ENCODE data around the gene AQP12A. TPM values are rescaled to one million over a fixed set of nuclear protein-coding genes. Genes with fewer than 3 reads are reported as not detected.

Gene AQP12A
- total RNA-seq, 1 experiment from 2014 or later = not detected

- Histone ChIP-seq H3K9me3 (ENCODE audit: control insufficient read depth in 1 of 2, insufficient read depth in 1 of 2, low read depth in 1 of 2, low read length in 2 of 2) (no peaks in the 10 kb centered on the region), H3K27me3 (ENCODE audit: insufficient read depth, low read length) (no peaks in the 10 kb centered on the region), H3K79me2 (ENCODE audit: insufficient read depth, low read length) (no peaks in the 10 kb centered on the region), H3K9ac (ENCODE audit: low read length) (no peak overlapping the region), H3K4me2 (ENCODE audit: low read length) (no peak overlapping the region), H4K20me1 (ENCODE audit: insufficient read depth) (no peaks in the 10 kb centered on the region), H3K27ac (ENCODE audit: low read depth, low read length) (no peak overlapping the region), H3K4me3 (replicated peaks in 1 of 2; ENCODE audit: low read depth in 1 of 2, low read length in 2 of 2) (no peak overlapping the region), H3K9me2 (ENCODE audit: insufficient read depth) (no peaks in the 10 kb centered on the region), H2AFZ (ENCODE audit: low read depth, low read length, poor library complexity, severe bottlenecking) (no peak overlapping the region), H3K36me3 (ENCODE audit: control insufficient read depth in 1 of 2, insufficient read depth in 2 of 2, low read length in 2 of 2) (no peaks in the 10 kb centered on the region), H3K4me1 (ENCODE audit: control insufficient read depth in 1 of 2, insufficient read depth in 2 of 2, low read length in 2 of 2) (peaks cover 0 to 4% of the 10 kb centered on the region in 2 experiments; a peak in 1 of 4 replicates)
- ATAC-seq = no peak
- intact Hi-C loops (cut with micrococcal nuclease) = no loop called here
- CTCF ChIA-PET = interaction anchor here (2.1 kb wide), 1 partner anchor 93 kb away, joined by 9 read pairs; no protein-coding TSS in a partner anchor
- TF ChIP-seq ZNF274 (IDR thresholded peaks at IDR 0.05; ENCODE audit: low read depth, low read length) = no peak
- no peak for TF ChIP-seq ZBTB33 (IDR thresholded peaks at IDR 0.05; ENCODE audit: extremely low read depth, insufficient replicate concordance, low read length)
- TF ChIP-seq CTCF (IDR thresholded peaks at IDR 0.05 in 2 of 3, conservative IDR thresholded peaks at IDR 0.05 in 1 of 3; ENCODE audit: borderline replicate concordance in 1 of 3, insufficient read depth in 1 of 3, low read depth in 2 of 3, low read length in 2 of 3) = no peak
- TF ChIP-seq ZFX (IDR thresholded peaks at IDR 0.05) = no peak
- no peak for TF ChIP-seq ELF1 (IDR thresholded peaks at IDR 0.05; ENCODE audit: borderline replicate concordance, low read depth)
- TF ChIP-seq EZH2 (IDR thresholded peaks at IDR 0.05) = no peak
- no peak for TF ChIP-seq TCF7L2 (IDR thresholded peaks at IDR 0.05; ENCODE audit: borderline replicate concordance, extremely low read depth, insufficient read depth, insufficient read length)
- TF ChIP-seq MAX (IDR thresholded peaks at IDR 0.05) = no peak
- no peak for TF ChIP-seq YY1 (IDR thresholded peaks at IDR 0.05; ENCODE audit: extremely low read depth, insufficient replicate concordance, low read depth, low read length)
- TF ChIP-seq CEBPB (IDR thresholded peaks at IDR 0.05; ENCODE audit: low read depth) = no peak
- no peak for TF ChIP-seq ATF3 (IDR thresholded peaks at IDR 0.05)
- TF ChIP-seq CBX3 (IDR thresholded peaks at IDR 0.05; ENCODE audit: low read depth) = no peak
- no peak for TF ChIP-seq POLR2AphosphoS5 (IDR thresholded peaks at IDR 0.05; ENCODE audit: low read depth, low read length)
- RAD21 ChIA-PET (ENCODE audit: low non-redundant PET in 1 of 2, low total read pairs in 2 of 2, uncharacterized antibody in 2 of 2, unreplicated experiment in 2 of 2) = no interaction called here
- POLR2A ChIA-PET = no interaction called here
- no peak for DNase-seq (ENCODE audit: low read depth, low spot score)
- no TSS peak for BruUV-seq (replicated peaks)
Observed at GRCh38 chr2:240747256-240747655, 55.6 kb downstream of the AQP12A start.

Other genes with a start within 250 kb of the AQP12A start
- 28.3 TPM for gene ANKMY1, start 133.9 kb upstream of the AQP12A start, total RNA-seq (2021; ENCODE audit: unreplicated experiment)
- 5.6 TPM for gene DUSP28, start 131.5 kb upstream of the AQP12A start, total RNA-seq (2021; ENCODE audit: unreplicated experiment)
- gene RNPEPL1, start 123.4 kb upstream of the AQP12A start, total RNA-seq (2021; ENCODE audit: unreplicated experiment) = 49.7 TPM
- gene CAPN10, start 105.1 kb upstream of the AQP12A start, total RNA-seq (2021; ENCODE audit: unreplicated experiment) = 40.7 TPM
- 4.2 TPM for gene GPR35, start 66.4 kb upstream of the AQP12A start, total RNA-seq (2021; ENCODE audit: unreplicated experiment)
- gene AQP12B, start 9.0 kb upstream of the AQP12A start, total RNA-seq (2021; ENCODE audit: unreplicated experiment) = not detected
- 0.27 TPM for gene KIF1A, start 128.4 kb downstream of the AQP12A start, total RNA-seq (2021; ENCODE audit: unreplicated experiment)
- gene AGXT, start 177.0 kb downstream of the AQP12A start, total RNA-seq (2021; ENCODE audit: unreplicated experiment) = 0.34 TPM
- gene MAB21L4, start 204.3 kb downstream of the AQP12A start, total RNA-seq (2021; ENCODE audit: unreplicated experiment) = not detected
- gene CROCC2, start 214.5 kb downstream of the AQP12A start, total RNA-seq (2021; ENCODE audit: unreplicated experiment) = not detected

Data from HCT116 (cell line).